ENCODE measurements around the gene PTDSS2.

- TF ChIP-seq CTCF (IDR thresholded peaks at IDR 0.05), result no peak
- no peak for TF ChIP-seq POLR2A (IDR thresholded peaks at IDR 0.05)
These were observed 57.8 kb downstream of the PTDSS2 start for GRCh38 chr11:507727-508515.

All from stomach (tissue), 4 donors.